Esophagus muscularis mucosa (tissue), 4 donors: ENCODE data around the gene MYZAP. TPM values are rescaled to one million over a fixed set of nuclear protein-coding genes. Genes with fewer than 3 reads are reported as not detected.
A peak's percentile ranks its signal among the peaks of the same experiment; 100 is the strongest.

Source experiments
- DNase-seq: peaks from one replicate; pipeline ENCODE4 v3.0.0-alpha.2; 2017; ENCODE audit errors: extremely low spot score
- H3K27ac ChIP-seq, 4 donors: fragments of 200-600 bp; sonication (generic); replicated peaks in 1 of 4; 1 replicate in 3 of 4; 2 replicates in 1 of 4; pipeline ENCODE4 v1.5.1; 2016 to 2019; ENCODE audit warnings: mild to moderate bottlenecking in 1 of 4
- H3K27me3 ChIP-seq, 4 donors: fragments of 200-600 bp; sonication (generic); one replicate each; pipeline versions ENCODE4 v1.5.1 to v1.6.0; 2016 to 2019
- H3K36me3 ChIP-seq, 4 donors: fragments of 200-600 bp; sonication (generic); one replicate each; pipeline ENCODE4 v1.5.1; 2016 to 2019
- H3K4me1 ChIP-seq, 4 donors: fragments of 200-600 bp; sonication (generic); one replicate each; pipeline ENCODE4 v1.5.1; 2016 to 2019
- H3K4me3 ChIP-seq, 4 donors: fragments of 200-600 bp; sonication (generic); 1 replicate in 2 of 4; 2 replicates in 2 of 4; pipeline ENCODE4 v1.5.1; 2016 to 2019; ENCODE audit warnings: mild to moderate bottlenecking in 4 of 4, moderate library complexity in 1 of 4
- H3K9me3 ChIP-seq, 4 donors: fragments of 200-600 bp; sonication (generic); 1 replicate in 3 of 4; 2 replicates in 1 of 4; pipeline ENCODE4 v1.5.1; 2016 to 2019
- CTCF ChIP-seq, 3 experiments: fragments of 200-600 bp in 2 of 3; fragments of 450-650 bp in 1 of 3; sonication (generic) in 2 of 3; IDR thresholded peaks; one replicate each; pipeline ENCODE4 v1.5.1; 2017 to 2019; ENCODE audit warnings: antibody characterized with exemption in 3 of 3, mild to moderate bottlenecking in 2 of 3, moderate library complexity in 1 of 3
- EP300 ChIP-seq: sonication (generic); formaldehyde crosslinking; IDR thresholded peaks from one replicate; pipeline ENCODE4 v1.6.1; 2017; ENCODE audit warnings: antibody characterized with exemption
- POLR2A ChIP-seq: fragments of 450-650 bp; IDR thresholded peaks from one replicate; pipeline ENCODE4 v1.6.1; 2017; ENCODE audit warnings: antibody characterized with exemption, moderate library complexity, mild to moderate bottlenecking, low read depth
- POLR2AphosphoS5 ChIP-seq, 2 donors: sonication (generic); formaldehyde crosslinking; IDR thresholded peaks; one replicate each; pipeline ENCODE4 v1.6.1; 2017; ENCODE audit warnings: antibody characterized with exemption in 2 of 2
- WGBS: methylation state at CpG from one replicate; pipeline ENCODE4 v1.1.5; 2018; 5-methylcytosine and 5-hydroxymethylcytosine counted together
- intact Hi-C: fragments of 100-400 bp; cut with DNase I; formaldehyde crosslinking; loops from one replicate; pipeline ENCODE4 v1.15.1; 2023
- total RNA-seq, 4 donors: library from RNA; depleted of rRNA; stranded (reverse); fragments of >200 nt; gene quantifications; one replicate each; pipeline versions ENCODE4 v1.1.0 to v1.2.1, GENCODE V29; 2016

Gene MYZAP
- total RNA-seq, 4 donors from 2014 or later: 192 to 274 (median 234) TPM

DNA sequence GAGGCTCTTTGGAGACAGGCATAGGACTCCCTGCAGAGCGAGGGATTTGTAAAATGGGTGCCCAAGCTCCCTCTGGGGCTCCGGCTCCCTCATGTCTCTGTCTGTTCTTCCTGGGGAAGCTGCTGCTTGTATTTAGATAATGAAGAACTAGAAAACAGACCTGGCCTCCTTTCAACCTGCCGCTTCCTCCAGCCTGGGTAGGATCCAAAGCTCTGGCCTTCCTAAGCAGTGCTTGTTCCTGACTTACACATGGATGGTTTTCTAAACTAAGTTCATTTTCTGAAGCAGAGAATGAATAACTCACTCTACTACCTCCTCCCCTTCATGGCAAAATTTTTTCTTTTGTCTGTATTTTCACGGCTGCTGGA is 36.9 kb upstream of the MYZAP start:
- WGBS: 64% methylated on average over 2 of the region's 4 CpGs
- no peaks in the 10 kb centered on the region for H3K27me3 ChIP-seq
- peaks cover 45 to 56% (median 48%) of the 10 kb centered on the region in 4 donors for H3K4me1 ChIP-seq
- TF ChIP-seq CTCF (IDR thresholded peaks at IDR 0.05): no peak
- TF ChIP-seq POLR2A: no peak
- no peak for TF ChIP-seq EP300
- TF ChIP-seq POLR2AphosphoS5 (IDR thresholded peaks at IDR 0.05): no peak
- no peaks in the 10 kb centered on the region for H3K36me3 ChIP-seq
- DNase-seq: no peak
- peak overlapping the region; percentile 10 to 73 (median 50) for H3K27ac ChIP-seq
- H3K4me3 ChIP-seq: no peak overlapping the region
- no peaks in the 10 kb centered on the region for H3K9me3 ChIP-seq
- intact Hi-C loops: loop anchor here (5.0 kb wide), 2 partner anchors 308 to 518 kb away; no protein-coding TSS in a partner anchor

DNA sequence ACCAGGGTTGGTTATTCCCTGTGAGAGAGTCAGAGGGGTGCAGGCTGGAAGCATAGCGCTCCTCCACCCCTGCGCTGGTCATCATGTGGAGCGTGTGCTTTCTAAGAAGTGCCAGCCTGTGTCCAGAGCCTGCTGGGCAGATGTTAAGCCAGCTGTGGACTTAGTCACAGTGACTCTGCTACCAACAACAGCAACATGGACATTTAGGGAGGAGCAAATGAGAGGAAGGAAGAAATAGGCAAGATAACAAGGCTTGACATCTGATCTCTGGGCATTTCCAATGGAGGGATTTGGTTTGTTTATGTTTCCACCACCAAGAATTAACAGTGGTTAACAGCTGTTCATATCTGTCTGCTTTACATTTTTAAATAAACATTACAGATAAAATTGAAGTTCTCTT is 36.4 kb upstream of the MYZAP start:
- no peak for DNase-seq
- Histone ChIP-seq H3K36me3 (no peaks in the 10 kb centered on the region), H3K9me3 (no peaks in the 10 kb centered on the region), H3K4me1 (peaks cover 46 to 56% (median 48%) of the 10 kb centered on the region in 4 donors), H3K4me3 (no peak overlapping the region), H3K27ac (peak overlapping the region; percentile 10 to 73 (median 50)), H3K27me3 (no peaks in the 10 kb centered on the region)
- 97% methylated on average over 3 of the region's 3 CpGs for WGBS
- no peak for TF ChIP-seq CTCF (IDR thresholded peaks at IDR 0.05)
- TF ChIP-seq POLR2AphosphoS5 (IDR thresholded peaks at IDR 0.05): no peak
- TF ChIP-seq POLR2A: no peak
- no peak for TF ChIP-seq EP300
- intact Hi-C loops: loop anchor here (5.0 kb wide), 2 partner anchors 307 to 517 kb away; no protein-coding TSS in a partner anchor

DNA sequence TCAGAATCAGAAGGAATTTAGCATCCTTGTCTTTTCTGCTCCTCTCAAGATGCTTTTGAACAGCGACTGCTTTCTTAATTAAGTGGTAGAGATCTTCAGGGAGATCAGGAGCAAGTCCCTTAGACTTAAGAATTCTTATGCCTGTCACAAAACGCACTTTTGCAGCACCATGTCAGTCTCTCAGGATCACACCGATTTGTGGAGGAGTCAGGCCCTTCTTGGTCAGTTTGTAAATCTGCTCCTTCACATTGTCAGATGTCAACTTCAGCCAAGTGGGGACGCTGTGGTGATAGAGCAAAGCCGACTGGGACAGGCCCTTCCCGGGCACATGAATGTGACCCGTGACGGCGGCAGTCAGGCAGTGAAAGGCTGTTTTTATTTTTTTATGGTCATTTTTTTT is 35.7 kb upstream of the MYZAP start:
- no peak for DNase-seq
- H3K27ac ChIP-seq: no peak overlapping the region
- intact Hi-C loops: loop anchor here (5.0 kb wide), 2 partner anchors 306 to 516 kb away; no protein-coding TSS in a partner anchor
- H3K4me3 ChIP-seq: no peak overlapping the region
- no peaks in the 10 kb centered on the region for H3K36me3 ChIP-seq
- 86% methylated on average over 9 of the region's 9 CpGs for WGBS
- TF ChIP-seq POLR2AphosphoS5 (IDR thresholded peaks at IDR 0.05): no peak
- TF ChIP-seq CTCF (IDR thresholded peaks at IDR 0.05): no peak
- TF ChIP-seq POLR2A: no peak
- peaks cover 46 to 53% (median 48%) of the 10 kb centered on the region in 4 donors for H3K4me1 ChIP-seq
- no peaks in the 10 kb centered on the region for H3K27me3 ChIP-seq
- H3K9me3 ChIP-seq: no peaks in the 10 kb centered on the region

DNA sequence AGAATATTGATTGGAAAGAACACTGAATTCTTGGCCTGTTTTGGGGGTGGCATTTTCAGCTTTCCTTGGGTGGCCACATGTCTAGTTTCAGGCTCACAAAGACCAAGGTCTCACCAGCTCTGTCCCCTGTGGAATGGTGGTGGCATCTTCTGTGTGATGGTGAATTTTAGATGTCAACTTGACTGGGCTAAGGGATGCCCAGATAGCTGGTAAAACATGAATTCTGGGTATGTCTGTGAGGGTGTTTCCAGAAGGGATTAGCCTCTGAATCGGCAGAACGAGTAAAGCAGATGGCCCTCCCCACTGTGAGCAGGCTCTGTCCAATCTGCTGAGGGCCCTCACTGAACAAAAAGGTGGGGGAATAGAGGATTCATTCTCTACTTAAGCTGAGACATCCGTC is 34.4 kb upstream of the MYZAP start:
- no peaks in the 10 kb centered on the region for H3K27me3 ChIP-seq
- H3K9me3 ChIP-seq: no peaks in the 10 kb centered on the region
- 100% methylated on average over 3 of the region's 3 CpGs for WGBS
- DNase-seq: no peak
- no peak overlapping the region for H3K27ac ChIP-seq
- H3K4me3 ChIP-seq: no peak overlapping the region
- TF ChIP-seq POLR2AphosphoS5 (IDR thresholded peaks at IDR 0.05): no peak
- no peak for TF ChIP-seq POLR2A
- TF ChIP-seq EP300: no peak
- TF ChIP-seq CTCF (IDR thresholded peaks at IDR 0.05): no peak
- H3K4me1 ChIP-seq: peaks cover 39 to 47% (median 43%) of the 10 kb centered on the region in 4 donors
- intact Hi-C loops: loop anchor here (5.0 kb wide), 2 partner anchors 305 to 515 kb away; no protein-coding TSS in a partner anchor
- no peaks in the 10 kb centered on the region for H3K36me3 ChIP-seq

DNA sequence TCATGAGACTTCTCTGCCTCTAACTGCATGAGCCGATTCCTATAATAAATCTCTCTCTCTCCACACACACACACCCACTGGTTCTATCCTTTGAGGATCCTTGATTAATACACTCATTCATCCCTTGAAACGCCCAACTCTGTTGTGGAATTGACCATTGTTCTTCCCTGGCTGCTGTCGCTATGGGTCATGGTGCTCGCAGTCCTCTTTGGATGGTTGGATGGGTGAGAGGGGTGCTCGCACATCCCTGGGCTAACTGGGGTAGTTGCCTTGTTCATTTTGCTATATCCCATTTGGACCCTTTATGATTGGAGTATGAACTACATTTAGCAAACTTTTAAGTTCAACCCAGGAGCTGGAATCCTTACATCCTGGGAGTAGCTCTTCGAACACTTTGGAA is 33.9 kb upstream of the MYZAP start:
- no peak for DNase-seq
- no peaks in the 10 kb centered on the region for H3K9me3 ChIP-seq
- no peaks in the 10 kb centered on the region for H3K27me3 ChIP-seq
- H3K36me3 ChIP-seq: no peaks in the 10 kb centered on the region
- no peak overlapping the region for H3K4me3 ChIP-seq
- 91% methylated on average over 6 of the region's 6 CpGs for WGBS
- TF ChIP-seq POLR2AphosphoS5 (IDR thresholded peaks at IDR 0.05) (no peak), POLR2A (no peak), CTCF (IDR thresholded peaks at IDR 0.05) (no peak), EP300 (no peak)
- H3K4me1 ChIP-seq: peaks cover 34 to 46% (median 41%) of the 10 kb centered on the region in 4 donors
- no peak overlapping the region for H3K27ac ChIP-seq
- intact Hi-C loops: loop anchor here (5.0 kb wide), 2 partner anchors 304 to 514 kb away; no protein-coding TSS in a partner anchor
